Gastroesophageal sphincter (tissue), 3 donors: ENCODE data around the gene CCT3.

Experiments
- CTCF ChIP-seq, 4 experiments: fragments of 200-600 bp in 2 of 4; fragments of 450-650 bp in 2 of 4; sonication (generic) in 1 of 4; IDR thresholded peaks; one replicate each; pipeline ENCODE4 v1.5.1; 2017 to 2019; ENCODE audit warnings: antibody characterized with exemption in 4 of 4, mild to moderate bottlenecking in 2 of 4, moderate library complexity in 2 of 4
- POLR2A ChIP-seq, 2 donors: fragments of 450-650 bp; IDR thresholded peaks; one replicate each; pipeline ENCODE4 v1.6.1; 2017; ENCODE audit warnings: antibody characterized with exemption in 2 of 2, mild to moderate bottlenecking in 2 of 2, moderate library complexity in 1 of 2

GRCh38 chr1:156320560-156320959 is 17.5 kb downstream of the CCT3 start:
- TF ChIP-seq CTCF (IDR thresholded peaks at IDR 0.05), result no peak
- TF ChIP-seq POLR2A (IDR thresholded peaks at IDR 0.05), result no peak
